ENCODE results near the gene CCT5.

- TF ChIP-seq, protein P1, sequence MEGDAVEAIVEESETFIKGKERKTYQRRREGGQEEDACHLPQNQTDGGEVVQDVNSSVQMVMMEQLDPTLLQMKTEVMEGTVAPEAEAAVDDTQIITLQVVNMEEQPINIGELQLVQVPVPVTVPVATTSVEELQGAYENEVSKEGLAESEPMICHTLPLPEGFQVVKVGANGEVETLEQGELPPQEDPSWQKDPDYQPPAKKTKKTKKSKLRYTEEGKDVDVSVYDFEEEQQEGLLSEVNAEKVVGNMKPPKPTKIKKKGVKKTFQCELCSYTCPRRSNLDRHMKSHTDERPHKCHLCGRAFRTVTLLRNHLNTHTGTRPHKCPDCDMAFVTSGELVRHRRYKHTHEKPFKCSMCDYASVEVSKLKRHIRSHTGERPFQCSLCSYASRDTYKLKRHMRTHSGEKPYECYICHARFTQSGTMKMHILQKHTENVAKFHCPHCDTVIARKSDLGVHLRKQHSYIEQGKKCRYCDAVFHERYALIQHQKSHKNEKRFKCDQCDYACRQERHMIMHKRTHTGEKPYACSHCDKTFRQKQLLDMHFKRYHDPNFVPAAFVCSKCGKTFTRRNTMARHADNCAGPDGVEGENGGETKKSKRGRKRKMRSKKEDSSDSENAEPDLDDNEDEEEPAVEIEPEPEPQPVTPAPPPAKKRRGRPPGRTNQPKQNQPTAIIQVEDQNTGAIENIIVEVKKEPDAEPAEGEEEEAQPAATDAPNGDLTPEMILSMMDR (conservative IDR thresholded peaks at IDR 0.05; ENCODE audit: low read depth, low read length) = no peak
- no peak for TF ChIP-seq EZH2 (IDR thresholded peaks at IDR 0.05; ENCODE audit: borderline replicate concordance, low read depth, low read length, poor library complexity, severe bottlenecking)
Measured at GRCh38 chr5:10279328-10279727, 29.2 kb downstream of the CCT5 start.
